ENCODE results near the gene ELOA. TPM values are rescaled to one million over a fixed set of nuclear protein-coding genes. Genes with fewer than 3 reads are reported as not detected.

ELOA gene
- total and polyA plus RNA-seq, 2 of the 13 experiments (the other 11 are each of a cell fraction or from before 2014, with no cell fraction given) = 14.2 to 28.5 TPM

GRCh38 chr1:23799570-23800399 is 56.5 kb downstream of the ELOA start (continued):
- TF ChIP-seq HMG20B (CRISPR knock-in tag; conservative IDR thresholded peaks at IDR 0.05) (no peak), ZNF609 (CRISPR knock-in tag; IDR thresholded peaks at IDR 0.05; ENCODE audit: borderline replicate concordance) (peak; percentile 46), CSRNP1 (CRISPR knock-in tag; IDR thresholded peaks at IDR 0.05) (peak; percentile 63; the same call in 1 of the 2 replicates), MAFK (conservative IDR thresholded peaks at IDR 0.05 in 1 of 2, IDR thresholded peaks at IDR 0.05 in 1 of 2; ENCODE audit: low read length in 2 of 2) (no peak), ZNF740 (CRISPR knock-in tag; IDR thresholded peaks at IDR 0.05) (0 out of 2 replicates have a peak, but pooled peaks have one; percentile 1), SP1 (IDR thresholded peaks at IDR 0.05) (no peak), SP1 (CRISPR knock-in tag; IDR thresholded peaks at IDR 0.05) (no peak), ZNF552 (CRISPR knock-in tag; IDR thresholded peaks at IDR 0.05; ENCODE audit: borderline replicate concordance) (no peak), HIVEP1 (CRISPR knock-in tag; IDR thresholded peaks at IDR 0.05) (0 out of 2 replicates have a peak, but pooled peaks have one; percentile 12), CSRNP2 (CRISPR knock-in tag; conservative IDR thresholded peaks at IDR 0.05; ENCODE audit: low read depth) (no peak), NR2F2 (IDR thresholded peaks at IDR 0.05; ENCODE audit: borderline replicate concordance, low read depth) (no peak), RAD51 (IDR thresholded peaks at IDR 0.05; ENCODE audit: borderline replicate concordance) (peak; percentile 37; the same call in 1 of the 2 replicates), SKI (IDR thresholded peaks at IDR 0.05; ENCODE audit: partially characterized antibody) (no peak), MTERF4 (CRISPR knock-in tag; IDR thresholded peaks at IDR 0.05) (0 out of 2 replicates have a peak, but pooled peaks have one; percentile 34), IKZF5 (CRISPR knock-in tag; IDR thresholded peaks at IDR 0.05) (no peak; the same call in 1 of the 2 replicates), MXD1 (CRISPR knock-in tag; IDR thresholded peaks at IDR 0.05) (no peak; the same call in 1 of the 2 replicates), EEA1 (CRISPR knock-in tag; IDR thresholded peaks at IDR 0.05; ENCODE audit: borderline replicate concordance) (peak; percentile 42; the same call in 1 of the 2 replicates)
